Neural cell (in vitro differentiated cells): ENCODE results near the gene RBM48. TPM values are rescaled to one million over a fixed set of nuclear protein-coding genes. Genes with fewer than 3 reads are reported as not detected.

Source experiments
- H2AFZ ChIP-seq: fragments of 200-600, 300-800 bp; sonication (generic), shearing (Covaris generic); 2 replicates; pipeline ENCODE4 v1.6.0; 2014; ENCODE audit warnings: low read depth, mild to moderate bottlenecking, antibody characterized with exemption, low read length, moderate library complexity
- H3F3A ChIP-seq: fragments of 200-600 bp; shearing (Covaris generic); 2 replicates; pipeline ENCODE4 v1.6.1; 2016; ENCODE audit warnings: mild to moderate bottlenecking, moderate library complexity, mixed read lengths, antibody characterized with exemption, low read length; ENCODE audit not compliant: insufficient read depth, poor library complexity, severe bottlenecking
- H3K27ac ChIP-seq: fragments of 200-600, 300-800 bp; sonication (generic), shearing (Covaris generic); 2 replicates; pipeline ENCODE4 v1.5.1; 2014; ENCODE audit warnings: mild to moderate bottlenecking, low read length, moderate library complexity
- H3K27me3 ChIP-seq: fragments of 300-800, 200-600 bp; sonication (generic), shearing (Covaris generic); 2 replicates; pipeline ENCODE4 v1.6.0; 2014; ENCODE audit warnings: mild to moderate bottlenecking, low read depth, low read length, moderate library complexity; ENCODE audit not compliant: insufficient read depth
- H3K36me3 ChIP-seq: fragments of 300-800, 200-600 bp; sonication (generic), shearing (Covaris generic); 2 replicates; pipeline ENCODE4 v1.5.1; 2014; ENCODE audit warnings: mild to moderate bottlenecking, antibody characterized with exemption, low read length, moderate library complexity; ENCODE audit not compliant: insufficient read depth
- H3K4me2 ChIP-seq: fragments of 300-800, 200-600 bp; sonication (generic), shearing (Covaris generic); 2 replicates; pipeline ENCODE4 v1.6.0; 2014; ENCODE audit warnings: mild to moderate bottlenecking, low read length
- H3K4me3 ChIP-seq: fragments of 300-800, 200-600 bp; sonication (generic), shearing (Covaris generic); 2 replicates; pipeline ENCODE4 v1.5.1; 2014; ENCODE audit warnings: mild to moderate bottlenecking, low read length, moderate library complexity
- H3K79me2 ChIP-seq: fragments of 200-600 bp; shearing (Covaris generic); replicated peaks from 2 replicates; pipeline ENCODE4 v1.6.0; 2014; ENCODE audit warnings: mild to moderate bottlenecking, low read length, moderate library complexity; ENCODE audit not compliant: insufficient read depth
- H3K9ac ChIP-seq: fragments of 300-800, 200-600 bp; sonication (generic), shearing (Covaris generic); 2 replicates; pipeline ENCODE4 v1.6.1; 2016; ENCODE audit warnings: mild to moderate bottlenecking, low read length, mixed read lengths
- H3K9me2 ChIP-seq: fragments of 200-600 bp; shearing (Covaris generic); 2 replicates; pipeline ENCODE4 v1.6.1; 2016; ENCODE audit warnings: mild to moderate bottlenecking, low read length, mixed read lengths; ENCODE audit not compliant: insufficient read depth
- H3K9me3 ChIP-seq: fragments of 200-600, 300-800 bp; sonication (generic), shearing (Covaris generic); 2 replicates; pipeline ENCODE4 v1.6.1; 2016; ENCODE audit warnings: mild to moderate bottlenecking, mixed run types, low read length, moderate library complexity, mixed read lengths
- H4K20me1 ChIP-seq: fragments of 200-600 bp; shearing (Covaris generic); 2 replicates; pipeline ENCODE4 v1.6.1; 2016; ENCODE audit warnings: mild to moderate bottlenecking, mixed run types; ENCODE audit not compliant: insufficient read depth
- EP300 ChIP-seq: fragments of 450-650 bp; conservative IDR thresholded peaks from 2 replicates; pipeline ENCODE4 v1.6.1; 2014; ENCODE audit warnings: antibody characterized with exemption, mild to moderate bottlenecking, moderate library complexity; ENCODE audit not compliant: poor library complexity, severe bottlenecking
- MXI1 ChIP-seq: fragments of 450-650 bp; conservative IDR thresholded peaks from 2 replicates; pipeline ENCODE4 v1.6.1; 2014; ENCODE audit warnings: antibody characterized with exemption, mild to moderate bottlenecking; ENCODE audit not compliant: poor library complexity, severe bottlenecking
- POLR2AphosphoS5 ChIP-seq: IDR thresholded peaks from 2 replicates; pipeline ENCODE4 v1.6.1; 2012
- RAD21 ChIP-seq: fragments of 450-650 bp; conservative IDR thresholded peaks from 2 replicates; pipeline ENCODE4 v1.6.1; 2014; ENCODE audit warnings: antibody characterized with exemption, mild to moderate bottlenecking, moderate library complexity
- SMC3 ChIP-seq: fragments of 450-650 bp; conservative IDR thresholded peaks from 2 replicates; pipeline ENCODE4 v1.6.1; 2014; ENCODE audit warnings: antibody characterized with exemption, mild to moderate bottlenecking, moderate library complexity; ENCODE audit not compliant: poor library complexity
- TAF1 ChIP-seq: IDR thresholded peaks from 2 replicates; pipeline ENCODE4 v1.6.1; 2012; ENCODE audit warnings: low read depth
- polyA plus RNA-seq: library from polyadenylated mRNA; depleted of rRNA; stranded (reverse); fragments of >200 nt; gene quantifications from 2 replicates; pipeline ENCODE4 v1.2.3, GENCODE V29; 2014
- TF ChIP-seq, protein P1 (sequence below): IDR thresholded peaks from 2 replicates; pipeline ENCODE4 v1.6.1; 2012; ENCODE audit warnings: borderline replicate concordance
- TF ChIP-seq, protein P2 (sequence below): fragments of 450-650 bp; IDR thresholded peaks from 2 replicates; pipeline ENCODE4 v1.5.1; 2014; ENCODE audit warnings: antibody characterized with exemption, mild to moderate bottlenecking, moderate library complexity; ENCODE audit not compliant: poor library complexity, severe bottlenecking

Gene RBM48
- polyA plus RNA-seq, 1 donor from 2014 or later, result 26.4 TPM

GRCh38 chr7:92520024-92520423, 8.6 kb upstream of the RBM48 start:
- no peaks in the 10 kb centered on the region for H3K9me2 ChIP-seq
- no peak overlapping the region for H3K9ac ChIP-seq
- no peaks in the 10 kb centered on the region for H3F3A ChIP-seq
- H3K27me3 ChIP-seq, result no peaks in the 10 kb centered on the region
- no peak overlapping the region for H3K4me3 ChIP-seq
- no peaks in the 10 kb centered on the region for H3K9me3 ChIP-seq
- no peaks in the 10 kb centered on the region for H3K79me2 ChIP-seq
- no peak for TF ChIP-seq MXI1
- TF ChIP-seq TAF1, result no peak
- TF ChIP-seq, protein P1, sequence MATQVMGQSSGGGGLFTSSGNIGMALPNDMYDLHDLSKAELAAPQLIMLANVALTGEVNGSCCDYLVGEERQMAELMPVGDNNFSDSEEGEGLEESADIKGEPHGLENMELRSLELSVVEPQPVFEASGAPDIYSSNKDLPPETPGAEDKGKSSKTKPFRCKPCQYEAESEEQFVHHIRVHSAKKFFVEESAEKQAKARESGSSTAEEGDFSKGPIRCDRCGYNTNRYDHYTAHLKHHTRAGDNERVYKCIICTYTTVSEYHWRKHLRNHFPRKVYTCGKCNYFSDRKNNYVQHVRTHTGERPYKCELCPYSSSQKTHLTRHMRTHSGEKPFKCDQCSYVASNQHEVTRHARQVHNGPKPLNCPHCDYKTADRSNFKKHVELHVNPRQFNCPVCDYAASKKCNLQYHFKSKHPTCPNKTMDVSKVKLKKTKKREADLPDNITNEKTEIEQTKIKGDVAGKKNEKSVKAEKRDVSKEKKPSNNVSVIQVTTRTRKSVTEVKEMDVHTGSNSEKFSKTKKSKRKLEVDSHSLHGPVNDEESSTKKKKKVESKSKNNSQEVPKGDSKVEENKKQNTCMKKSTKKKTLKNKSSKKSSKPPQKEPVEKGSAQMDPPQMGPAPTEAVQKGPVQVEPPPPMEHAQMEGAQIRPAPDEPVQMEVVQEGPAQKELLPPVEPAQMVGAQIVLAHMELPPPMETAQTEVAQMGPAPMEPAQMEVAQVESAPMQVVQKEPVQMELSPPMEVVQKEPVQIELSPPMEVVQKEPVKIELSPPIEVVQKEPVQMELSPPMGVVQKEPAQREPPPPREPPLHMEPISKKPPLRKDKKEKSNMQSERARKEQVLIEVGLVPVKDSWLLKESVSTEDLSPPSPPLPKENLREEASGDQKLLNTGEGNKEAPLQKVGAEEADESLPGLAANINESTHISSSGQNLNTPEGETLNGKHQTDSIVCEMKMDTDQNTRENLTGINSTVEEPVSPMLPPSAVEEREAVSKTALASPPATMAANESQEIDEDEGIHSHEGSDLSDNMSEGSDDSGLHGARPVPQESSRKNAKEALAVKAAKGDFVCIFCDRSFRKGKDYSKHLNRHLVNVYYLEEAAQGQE, result no peak
- no peaks in the 10 kb centered on the region for H3K36me3 ChIP-seq
- no peak overlapping the region for H3K4me2 ChIP-seq
- no peaks in the 10 kb centered on the region for H4K20me1 ChIP-seq
- H2AFZ ChIP-seq, result no peak overlapping the region
- no peak overlapping the region for H3K27ac ChIP-seq

GRCh38 chr7:92523110-92523509, 5.5 kb upstream of the RBM48 start:
- no peak overlapping the region for H3K27ac ChIP-seq
- no peak overlapping the region for H3K4me2 ChIP-seq
- no peaks in the 10 kb centered on the region for H4K20me1 ChIP-seq
- no peak overlapping the region for H2AFZ ChIP-seq
- no peaks in the 10 kb centered on the region for H3K9me3 ChIP-seq
- no peak overlapping the region for H3K9ac ChIP-seq
- peaks cover 17% of the 10 kb centered on the region for H3K79me2 ChIP-seq
- no peak for TF ChIP-seq RAD21
- no peak for TF ChIP-seq TAF1
- TF ChIP-seq, protein P2, sequence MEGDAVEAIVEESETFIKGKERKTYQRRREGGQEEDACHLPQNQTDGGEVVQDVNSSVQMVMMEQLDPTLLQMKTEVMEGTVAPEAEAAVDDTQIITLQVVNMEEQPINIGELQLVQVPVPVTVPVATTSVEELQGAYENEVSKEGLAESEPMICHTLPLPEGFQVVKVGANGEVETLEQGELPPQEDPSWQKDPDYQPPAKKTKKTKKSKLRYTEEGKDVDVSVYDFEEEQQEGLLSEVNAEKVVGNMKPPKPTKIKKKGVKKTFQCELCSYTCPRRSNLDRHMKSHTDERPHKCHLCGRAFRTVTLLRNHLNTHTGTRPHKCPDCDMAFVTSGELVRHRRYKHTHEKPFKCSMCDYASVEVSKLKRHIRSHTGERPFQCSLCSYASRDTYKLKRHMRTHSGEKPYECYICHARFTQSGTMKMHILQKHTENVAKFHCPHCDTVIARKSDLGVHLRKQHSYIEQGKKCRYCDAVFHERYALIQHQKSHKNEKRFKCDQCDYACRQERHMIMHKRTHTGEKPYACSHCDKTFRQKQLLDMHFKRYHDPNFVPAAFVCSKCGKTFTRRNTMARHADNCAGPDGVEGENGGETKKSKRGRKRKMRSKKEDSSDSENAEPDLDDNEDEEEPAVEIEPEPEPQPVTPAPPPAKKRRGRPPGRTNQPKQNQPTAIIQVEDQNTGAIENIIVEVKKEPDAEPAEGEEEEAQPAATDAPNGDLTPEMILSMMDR, result no peak
- no peak for TF ChIP-seq MXI1
- no peak for TF ChIP-seq EP300
- no peak for TF ChIP-seq SMC3
- TF ChIP-seq, protein P1, result no peak
- TF ChIP-seq POLR2AphosphoS5, result no peak
- no peaks in the 10 kb centered on the region for H3K27me3 ChIP-seq
- no peaks in the 10 kb centered on the region for H3K9me2 ChIP-seq
- no peaks in the 10 kb centered on the region for H3F3A ChIP-seq
- no peaks in the 10 kb centered on the region for H3K36me3 ChIP-seq
- H3K4me3 ChIP-seq, result no peak overlapping the region
